Suppressor macrophage treated with lipopolysaccharide for 4 hours (primary cell): ENCODE data around the gene PLEKHM3.
A peak's percentile ranks its signal among the peaks of the same experiment; 100 is the strongest.
"Not testable (repeated sequence)": the region's sequence is repeated elsewhere in the genome, so short reads cannot be mapped to it uniquely, and the experiment has no call there.

Experiments used
- DNase-seq: peaks from one replicate; pipeline ENCODE4 v3.0.0-alpha.2; 2020

The PLEKHM3 gene

DNA sequence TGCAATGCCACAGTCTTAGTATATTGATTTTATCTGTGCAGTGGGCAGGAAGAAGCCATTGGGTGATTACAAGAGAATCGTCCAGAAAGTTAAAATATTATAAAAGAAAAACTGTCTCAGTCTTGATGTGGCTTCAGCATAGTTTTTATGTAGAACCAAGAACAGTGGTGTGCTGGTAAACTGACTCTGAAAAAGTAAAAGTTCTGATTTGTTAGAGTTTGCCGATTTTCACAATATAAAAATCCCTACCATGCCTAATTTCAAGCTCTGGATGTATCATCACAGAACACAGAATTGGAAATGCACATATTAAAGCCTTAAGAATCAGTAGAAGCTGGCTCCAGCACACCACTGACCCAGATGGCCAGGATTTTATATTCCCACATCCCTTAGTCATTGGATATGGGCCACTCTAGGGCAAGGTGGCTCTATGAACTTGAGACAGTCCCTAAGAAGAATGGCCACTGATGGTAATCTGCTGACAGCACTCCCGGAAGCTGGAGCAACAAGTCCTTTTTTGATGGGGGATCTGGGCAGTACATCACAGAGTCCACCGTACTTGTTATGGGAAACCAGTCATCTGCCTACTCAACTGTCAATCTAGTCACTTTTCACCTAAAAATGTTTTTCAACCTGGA lies 9.3 kb upstream of the PLEKHM3 start:
- DNase-seq, result no peak

DNA sequence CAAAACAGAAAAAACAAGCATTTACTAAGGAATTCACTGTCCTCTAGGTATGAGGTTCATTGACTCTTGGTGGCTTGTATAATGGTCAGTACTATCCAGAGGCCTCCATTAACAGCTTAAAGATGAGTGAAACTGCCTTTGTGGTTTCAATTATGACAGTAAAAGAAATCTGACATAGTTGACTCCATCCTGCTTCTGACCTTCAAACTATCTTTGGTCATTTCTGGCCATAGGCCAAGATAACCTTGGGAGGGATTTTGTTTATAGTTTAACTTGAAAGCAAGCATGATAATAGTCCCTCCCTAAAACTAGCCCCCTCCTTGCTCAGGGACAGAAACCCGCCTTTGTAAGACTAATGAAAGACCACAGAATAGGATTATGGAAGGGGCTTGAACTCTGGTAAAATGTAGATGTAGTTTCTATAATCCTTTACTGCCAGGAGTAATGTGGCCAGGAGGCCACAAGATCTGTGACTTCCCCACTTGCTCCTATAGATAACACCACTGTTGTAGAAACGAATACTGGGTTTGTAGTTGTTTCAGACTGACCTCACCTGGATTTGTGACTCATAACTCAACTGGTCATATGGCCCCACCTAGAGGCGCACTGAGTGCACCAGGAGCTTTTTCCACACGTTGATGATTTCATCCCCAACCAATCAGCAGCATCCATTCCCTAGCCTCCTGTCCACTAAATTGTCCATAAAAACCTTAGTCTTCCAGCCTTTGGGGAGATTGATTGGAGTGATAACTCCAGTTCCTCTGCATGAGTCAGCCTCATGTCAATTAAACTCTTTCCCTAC lies 8.6 kb upstream of the PLEKHM3 start:
- DNase-seq, result no peak

DNA sequence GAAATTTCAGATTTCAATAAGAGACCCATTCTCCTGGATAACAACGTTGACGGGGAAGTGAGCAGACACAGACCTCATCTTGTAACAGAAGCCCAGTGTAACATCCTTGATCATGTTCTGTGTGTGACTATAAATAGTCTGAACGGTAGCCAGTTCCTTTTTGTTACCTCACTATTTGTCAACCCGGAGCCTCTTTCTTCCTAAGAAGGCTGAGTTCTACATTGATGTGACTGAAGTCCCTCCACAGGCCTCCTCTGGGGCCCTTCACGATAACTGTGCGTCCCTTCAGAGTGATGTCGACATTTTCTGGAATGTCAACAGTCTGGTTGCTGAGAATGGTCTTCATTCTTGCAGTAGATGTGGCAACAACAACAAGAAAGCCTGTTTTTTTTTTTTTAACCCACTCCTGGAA lies 6.3 kb upstream of the PLEKHM3 start:
- DNase-seq, result peak; percentile 57

DNA sequence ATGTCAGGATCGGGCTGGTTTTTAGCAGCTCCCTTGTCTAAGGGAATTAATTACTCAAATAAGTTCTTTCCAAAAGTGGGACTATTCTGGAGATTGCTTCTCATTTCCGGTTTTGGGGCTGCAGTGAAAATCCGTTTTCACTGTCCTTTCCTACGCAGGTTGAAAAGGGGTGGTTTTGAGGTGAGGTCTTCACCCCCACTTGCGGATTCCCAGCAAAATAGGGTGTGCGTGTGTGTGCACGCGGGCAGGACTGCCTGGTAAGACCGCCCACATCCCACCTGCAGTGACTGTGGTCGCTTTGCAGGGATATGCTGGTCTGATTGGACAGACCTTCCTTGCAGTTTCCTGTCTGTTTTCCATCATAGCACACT lies 472 bp upstream of the PLEKHM3 start:
- no peak for DNase-seq

DNA sequence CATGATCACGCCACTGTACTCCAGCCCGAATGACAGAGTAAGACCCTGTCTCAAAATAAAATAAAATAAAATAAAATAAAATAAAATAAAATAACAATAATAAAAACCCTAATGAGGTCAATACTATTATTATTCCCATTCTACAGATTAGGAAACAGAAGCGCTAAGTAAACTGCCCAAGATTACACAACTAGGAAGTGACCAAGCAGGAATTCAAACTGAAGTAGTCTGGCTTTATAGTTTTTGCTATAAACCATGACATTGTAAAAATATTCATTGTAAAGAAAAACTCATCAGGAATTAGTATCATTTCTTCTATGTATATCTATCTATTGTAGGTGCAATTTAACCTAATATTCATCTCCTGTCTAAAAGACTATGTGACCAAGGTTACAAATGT lies 1.2 kb downstream of the PLEKHM3 start:
- peak; percentile 55 for DNase-seq

DNA sequence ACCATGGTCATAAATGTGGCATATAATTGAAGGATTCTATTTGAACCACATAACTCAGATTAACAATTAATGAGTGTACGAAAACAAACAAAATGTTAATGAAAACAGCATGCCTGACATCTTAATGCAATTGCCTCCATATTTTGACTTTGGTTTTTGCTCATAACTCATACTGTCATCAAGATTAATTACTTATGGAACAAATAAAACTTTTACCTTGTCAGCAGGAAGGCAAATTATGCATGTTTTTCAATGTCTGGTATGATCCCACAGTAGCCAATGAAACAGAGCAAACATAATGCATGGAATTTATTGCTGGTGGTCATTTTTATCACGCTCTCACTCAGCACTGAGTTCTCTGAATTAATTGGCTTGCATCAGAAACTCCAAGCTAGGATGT lies 5.1 kb downstream of the PLEKHM3 start:
- DNase-seq, result no peak

DNA sequence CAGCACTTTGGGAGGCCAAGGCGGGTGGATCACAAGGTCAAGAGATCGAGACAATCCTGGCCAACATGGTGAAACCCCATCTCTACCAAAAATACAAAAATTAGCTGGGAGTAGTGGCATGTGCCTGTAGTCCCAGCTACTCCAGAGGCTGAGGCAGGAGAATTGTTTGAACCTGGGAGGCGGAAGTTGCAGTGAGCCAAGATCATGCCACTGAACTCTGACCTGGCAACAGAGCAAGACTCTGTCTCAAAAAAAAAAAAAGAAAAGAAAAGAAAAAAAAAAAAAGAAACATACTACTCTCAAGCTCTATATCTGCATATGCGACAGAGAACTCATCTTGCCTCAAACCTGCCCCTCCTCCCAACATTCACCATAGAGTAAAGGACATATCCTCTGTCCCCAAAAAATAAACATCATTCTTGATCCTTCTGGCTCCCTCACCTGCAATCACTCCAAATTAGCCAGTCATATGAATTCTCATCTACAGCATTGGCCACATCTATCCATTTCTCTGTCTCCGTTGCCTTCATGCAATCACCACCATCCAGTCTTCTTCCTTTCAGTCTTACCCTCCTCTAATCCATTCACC lies 7.1 kb downstream of the PLEKHM3 start:
- not testable (repeated sequence) for DNase-seq

DNA sequence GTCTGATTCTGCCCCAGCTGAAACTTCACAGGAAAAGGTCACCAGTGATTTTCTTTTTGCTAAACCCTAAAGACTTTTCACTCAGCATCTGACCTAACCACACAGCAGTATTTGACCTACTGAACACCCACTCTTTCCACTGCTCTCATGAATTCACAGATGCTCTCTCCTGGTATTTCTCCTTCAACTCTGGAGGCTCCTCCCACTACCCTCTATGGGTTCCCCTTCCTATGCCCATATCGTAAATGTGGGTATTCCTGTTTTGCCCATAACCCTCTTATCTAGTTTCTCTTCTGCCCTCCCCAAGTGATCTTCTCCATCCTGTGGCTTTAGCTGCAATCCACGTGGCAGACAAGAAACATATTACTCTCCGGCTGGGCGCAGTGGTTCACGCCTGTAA lies 7.6 kb downstream of the PLEKHM3 start:
- peak; percentile 88 for DNase-seq

DNA sequence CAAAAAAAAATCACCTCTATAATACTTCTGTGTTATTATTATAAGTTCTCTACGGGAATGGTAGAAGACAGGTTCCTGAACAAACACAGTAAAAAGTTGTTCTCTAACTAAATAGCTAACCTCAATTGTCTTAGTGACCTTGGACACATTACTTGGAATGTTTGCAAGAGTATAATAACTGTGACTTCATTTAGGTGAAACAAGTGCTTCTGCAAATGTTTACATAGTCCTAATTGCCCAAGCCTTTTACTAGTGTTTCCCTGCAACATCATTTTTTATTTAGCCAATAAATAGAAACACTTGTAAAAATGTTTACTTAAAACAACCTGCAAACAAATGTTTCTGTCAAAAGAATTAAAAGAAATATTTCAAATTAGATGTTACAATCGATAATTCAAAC lies 9.9 kb downstream of the PLEKHM3 start:
- no peak for DNase-seq

DNA sequence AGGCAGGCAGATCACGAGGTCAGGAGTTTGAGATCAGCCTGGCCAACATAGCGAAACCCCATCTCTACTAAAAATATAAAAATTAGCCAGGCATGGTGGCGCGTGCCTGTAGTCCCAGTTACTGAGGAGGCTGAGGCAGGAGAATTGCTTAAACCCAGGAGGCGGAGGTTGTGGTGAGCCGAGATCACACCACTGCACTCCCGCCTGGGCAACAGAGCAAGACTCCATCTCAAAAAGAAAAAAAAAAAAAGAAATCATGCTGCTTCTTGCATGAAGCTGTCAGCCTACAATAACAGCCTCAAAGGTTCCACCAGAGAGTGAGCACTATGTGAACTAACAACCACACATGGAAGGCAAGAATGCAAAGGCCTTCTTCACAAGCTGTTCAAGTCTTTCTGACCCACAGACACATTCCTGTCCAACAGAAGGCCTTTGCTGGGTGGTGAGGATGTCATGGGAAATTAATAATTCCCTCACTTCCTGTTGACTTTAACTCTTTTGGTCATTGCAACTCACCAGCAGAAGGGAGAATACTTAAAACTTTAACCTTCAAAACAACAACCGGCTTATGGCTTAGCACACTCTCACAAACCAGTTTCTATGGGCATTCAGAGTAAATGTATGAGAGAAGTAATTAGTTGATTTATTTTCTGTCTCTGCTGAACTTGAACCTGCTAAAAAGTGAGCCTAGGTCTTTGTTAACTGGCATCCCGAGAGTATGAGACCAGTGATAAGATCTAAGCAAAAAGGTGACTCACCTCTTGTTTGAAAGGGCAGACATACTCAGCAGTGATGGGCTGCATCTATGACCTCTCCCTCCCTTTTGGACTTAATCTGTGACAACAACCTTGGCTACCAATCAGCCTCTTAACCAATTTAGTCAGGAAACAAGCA lies 11.8 kb downstream of the PLEKHM3 start:
- peak; percentile 35 for DNase-seq

DNA sequence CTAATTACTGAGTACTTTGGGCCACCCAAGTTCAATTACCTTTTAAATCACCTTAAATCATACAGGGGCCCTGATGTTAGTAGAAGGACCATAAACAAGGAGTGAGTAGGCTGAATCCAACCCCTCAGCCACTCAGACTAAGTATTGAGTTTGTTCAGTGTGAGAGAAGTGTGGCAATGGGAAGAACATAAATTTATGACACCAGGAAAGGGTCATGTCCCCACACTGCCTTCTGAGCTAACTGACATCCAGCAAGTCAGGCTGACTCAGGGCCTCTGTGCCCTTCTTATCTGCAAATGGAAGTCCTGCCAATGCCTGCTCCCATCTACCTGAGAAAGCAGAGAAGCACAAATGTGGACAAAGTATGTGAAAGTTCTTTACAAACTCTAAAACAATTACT lies 12.9 kb downstream of the PLEKHM3 start:
- peak; percentile 56 for DNase-seq

DNA sequence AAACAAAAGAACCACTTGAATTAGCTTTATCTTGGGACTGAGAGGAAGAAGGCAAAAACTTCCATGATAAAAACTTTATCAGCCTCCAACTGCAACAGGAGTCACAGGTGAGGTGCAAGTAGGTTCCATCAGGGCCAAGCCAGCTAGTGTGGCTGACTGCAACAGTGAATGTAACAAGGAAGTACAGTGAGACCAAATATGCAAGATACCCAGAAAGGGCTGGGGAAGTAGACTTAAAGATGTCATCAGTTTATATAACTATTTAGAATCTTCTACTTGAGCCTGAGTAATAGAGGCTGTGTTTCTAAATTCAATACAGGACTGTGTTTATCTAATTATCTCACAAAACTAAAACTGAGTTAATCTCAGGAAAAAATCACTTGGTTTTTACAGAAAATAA lies 14.8 kb downstream of the PLEKHM3 start:
- DNase-seq, result peak; percentile 46

DNA sequence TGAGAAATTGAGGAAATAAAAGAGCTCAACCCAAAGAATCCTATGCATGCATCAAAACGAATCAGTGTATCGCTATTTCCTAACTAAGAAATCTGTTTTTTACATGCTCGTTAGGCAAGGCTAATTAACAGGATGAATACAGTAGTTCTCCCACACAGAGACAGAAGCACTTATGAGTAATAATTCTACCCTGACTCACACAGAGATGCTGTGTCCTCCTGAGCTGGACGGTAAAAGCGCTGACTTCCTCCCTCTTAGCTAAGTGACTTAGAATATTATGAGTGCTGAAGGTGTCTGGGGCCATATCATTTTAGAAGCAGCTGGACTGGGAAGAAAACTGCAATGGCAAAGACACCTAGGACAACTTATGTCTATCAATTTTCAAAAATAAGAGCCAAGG lies 18.5 kb downstream of the PLEKHM3 start:
- DNase-seq, result peak; percentile 63

DNA sequence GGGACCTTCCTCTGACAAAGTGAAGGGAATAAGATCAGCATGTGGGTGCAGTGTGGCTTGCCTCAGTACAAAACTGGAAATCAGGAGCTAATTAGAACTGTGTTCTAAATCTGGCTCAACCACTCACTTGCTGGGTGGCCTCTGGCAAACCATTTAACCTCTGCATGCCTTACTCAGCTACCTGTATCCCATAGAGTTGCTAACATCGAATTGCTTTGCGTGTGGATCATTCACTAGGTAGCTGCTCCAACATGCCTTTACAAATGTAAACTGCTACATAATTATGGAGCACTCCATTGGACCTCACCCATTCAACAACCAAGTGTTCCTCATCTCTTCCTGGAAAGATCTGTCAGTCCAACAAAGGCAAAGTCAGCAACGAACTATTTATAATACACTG lies 19.0 kb downstream of the PLEKHM3 start:
- DNase-seq, result no peak

DNA sequence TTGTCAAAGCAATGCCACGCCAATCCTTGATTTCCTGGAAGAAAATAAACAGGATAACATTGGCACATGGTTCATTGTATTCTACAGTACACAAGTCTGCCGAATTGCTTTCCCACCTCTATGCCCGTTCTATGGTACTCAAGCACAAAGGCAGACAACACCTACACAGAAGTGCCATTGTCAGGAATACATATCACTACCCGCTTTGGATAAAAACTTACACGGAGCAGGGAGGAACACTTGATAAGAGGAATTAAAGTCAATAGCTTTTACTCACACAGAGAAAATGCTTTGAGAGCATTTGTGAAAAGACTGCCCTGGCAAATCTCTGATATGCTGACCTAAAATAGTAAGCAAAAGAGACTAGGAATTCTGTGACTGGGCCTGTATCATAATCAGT lies 23.4 kb downstream of the PLEKHM3 start:
- no peak for DNase-seq

DNA sequence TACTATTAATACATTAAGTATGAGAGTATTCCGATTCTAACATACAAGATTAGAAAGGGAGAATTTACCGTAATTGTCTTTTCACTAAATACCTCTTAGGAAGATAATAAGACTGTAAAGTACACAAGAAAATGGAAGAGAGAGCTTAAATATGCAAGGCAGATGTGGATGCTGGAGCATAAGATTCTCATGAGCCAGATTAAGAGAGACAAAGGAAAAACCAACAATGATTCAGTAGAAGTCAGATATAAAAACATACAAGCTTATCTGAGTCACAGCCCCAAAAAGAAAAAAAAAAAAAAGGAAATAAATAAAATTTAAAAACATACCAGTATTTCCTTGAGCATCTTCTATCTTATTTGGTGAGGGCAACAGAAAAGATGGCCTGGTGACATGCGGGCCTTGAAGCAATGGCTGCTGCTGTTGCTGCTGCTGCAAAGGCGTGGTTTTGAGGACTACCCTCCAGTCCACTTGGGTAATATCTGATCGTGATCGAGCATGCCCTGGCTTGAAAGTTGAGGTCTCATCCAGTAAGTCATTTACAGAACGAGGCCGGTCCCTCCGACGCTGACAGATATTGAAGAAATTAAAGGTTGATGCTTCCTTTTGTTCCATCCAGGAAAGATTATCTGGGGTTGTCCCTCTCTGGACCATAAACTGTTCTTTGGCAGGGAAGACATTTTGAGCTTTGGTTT lies 24.5 kb downstream of the PLEKHM3 start:
- no peak for DNase-seq

DNA sequence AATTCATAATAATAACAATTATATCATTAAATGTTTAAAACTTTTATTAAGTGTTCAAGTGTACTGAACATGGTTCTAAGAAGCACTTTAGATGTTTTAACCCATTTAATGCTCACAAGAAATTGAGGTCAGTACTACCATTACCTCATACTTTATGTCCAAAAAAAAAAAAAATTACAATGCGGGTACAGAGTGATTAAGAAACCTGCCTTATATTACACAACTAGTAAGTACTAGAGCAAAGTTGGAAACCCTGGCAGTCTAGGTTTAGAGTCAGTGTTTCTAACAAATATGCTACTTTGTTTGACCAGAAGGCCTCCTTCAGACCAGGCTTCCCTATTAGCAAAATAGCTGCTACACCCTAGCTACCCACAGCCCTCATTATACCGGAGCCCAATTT lies 28.5 kb downstream of the PLEKHM3 start:
- DNase-seq, result no peak

DNA sequence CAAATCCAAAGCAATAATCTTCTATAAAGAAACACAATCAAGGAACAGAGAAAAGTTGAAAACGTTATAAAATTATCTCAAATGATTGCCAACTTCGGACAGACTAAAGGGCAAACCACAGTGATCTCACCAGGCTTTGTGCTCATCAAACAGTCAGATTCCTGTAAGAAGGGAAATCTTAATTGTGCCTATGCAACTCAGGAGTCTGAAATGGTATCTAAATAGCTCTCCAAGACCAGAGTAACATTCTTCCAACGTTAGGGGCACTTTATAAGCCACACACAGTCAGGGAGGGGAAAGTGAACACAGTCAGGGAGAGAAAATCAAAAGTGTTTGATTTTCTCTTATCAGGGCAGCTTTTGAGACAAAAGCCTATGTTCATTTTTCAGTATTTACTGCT lies 29.4 kb downstream of the PLEKHM3 start:
- DNase-seq, result peak; percentile 41

DNA sequence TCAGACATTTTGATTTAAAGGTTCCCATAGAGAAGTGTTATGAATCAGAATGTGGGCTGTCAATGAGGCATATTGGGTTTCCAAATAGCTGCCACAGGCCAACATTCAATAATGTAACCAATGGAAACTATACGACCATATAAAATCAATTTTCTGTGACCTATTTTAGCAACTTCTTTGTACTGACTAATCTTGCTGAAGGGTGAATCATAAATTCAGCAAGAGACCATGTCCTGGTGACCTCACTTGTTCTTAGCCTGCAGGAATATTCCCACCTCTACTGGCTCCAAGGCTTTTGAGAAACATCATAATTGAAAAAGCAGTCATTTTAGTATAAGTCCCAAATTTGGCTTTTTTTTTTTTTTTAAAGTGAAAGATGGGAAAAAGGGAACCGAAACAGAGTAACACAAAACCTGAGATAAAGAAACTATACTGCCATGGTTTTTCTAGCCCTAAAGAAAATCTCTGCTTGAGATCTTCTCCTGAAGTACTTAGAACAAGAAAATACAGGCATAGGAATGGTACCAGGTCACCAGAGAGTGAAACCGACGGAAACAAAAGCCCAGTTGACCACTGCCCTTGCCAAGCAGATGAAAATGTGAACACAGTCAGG lies 32.1 kb downstream of the PLEKHM3 start:
- peak; percentile 29 for DNase-seq

DNA sequence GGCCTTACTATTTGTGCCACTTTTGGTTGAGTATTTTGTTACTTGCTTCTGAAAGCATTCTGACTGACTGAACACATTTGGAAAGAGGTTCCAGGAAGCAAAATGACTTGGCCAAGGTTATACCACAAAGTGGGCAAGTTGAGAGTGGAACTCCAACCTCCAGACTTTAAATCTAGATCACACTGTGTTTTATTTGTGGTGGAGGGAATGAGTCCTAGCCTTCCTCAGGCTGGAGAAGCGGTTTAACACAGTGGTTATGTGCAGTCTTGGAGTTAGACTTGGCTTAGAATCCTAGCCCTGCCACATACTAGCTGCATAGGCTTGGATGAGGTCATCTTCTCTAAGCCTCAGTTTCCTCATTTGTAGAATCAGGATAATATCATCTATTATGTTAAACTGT lies 33.4 kb downstream of the PLEKHM3 start:
- DNase-seq, result no peak

DNA sequence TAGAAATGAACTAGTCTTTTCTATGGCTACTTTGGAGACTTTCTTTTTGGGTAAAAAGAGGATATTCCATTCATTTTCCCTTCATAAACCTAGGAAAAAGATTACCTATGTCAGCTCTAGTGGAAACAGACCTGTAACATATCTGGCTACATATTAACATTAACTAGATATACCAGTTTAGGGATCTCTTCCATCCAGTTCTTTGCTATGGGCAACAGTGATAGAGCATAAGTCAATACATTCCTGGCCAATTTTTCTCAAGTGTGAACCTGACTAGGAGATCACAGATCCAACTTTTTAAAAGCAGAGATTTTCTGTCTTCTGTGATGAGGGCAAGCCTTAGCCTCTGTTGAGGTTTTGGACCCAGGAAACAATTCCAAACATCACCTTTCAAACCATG lies 34.5 kb downstream of the PLEKHM3 start:
- DNase-seq, result no peak

DNA sequence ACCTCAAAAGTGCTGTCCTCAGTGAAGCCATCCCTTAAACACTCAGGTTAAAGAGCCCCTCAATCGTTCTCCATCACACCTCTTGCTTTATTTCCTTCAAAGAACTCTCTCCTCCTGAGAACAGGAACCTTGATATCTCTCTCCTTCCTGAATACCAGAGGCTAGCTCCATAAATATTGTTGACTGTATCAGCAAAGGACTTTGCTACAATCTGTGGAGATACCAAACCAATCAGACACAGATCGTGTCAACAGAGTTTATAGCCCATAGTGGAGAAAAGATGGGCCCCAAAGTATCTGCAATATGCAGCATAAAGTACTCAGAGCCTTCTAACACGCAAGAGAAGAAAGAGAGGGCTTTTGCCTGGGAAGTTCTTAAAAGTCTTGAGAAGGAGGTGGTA lies 36.4 kb downstream of the PLEKHM3 start:
- no peak for DNase-seq
